ENCODE results near the gene SLC5A10. TPM values are rescaled to one million over a fixed set of nuclear protein-coding genes. Genes with fewer than 3 reads are reported as not detected.

Gene SLC5A10
- total RNA-seq, 4 donors from 2014 or later = not detected

- Histone ChIP-seq H3K4me3 (no peak overlapping the region), H3K9me3 (no peaks in the 10 kb centered on the region), H3K27ac (replicated peaks in 1 of 4) (no peak overlapping the region), H3K36me3 (peaks cover 19 to 80% (median 59%) of the 10 kb centered on the region in 4 donors), H3K4me1 (no peaks in the 10 kb centered on the region), H3K27me3 (no peaks in the 10 kb centered on the region)
- no peak for DNase-seq (ENCODE audit: extremely low spot score)
- WGBS = 95% methylated on average over 6 of the region's 6 CpGs
- intact Hi-C loops (cut with DNase I) = no loop called here
- TF ChIP-seq CTCF (IDR thresholded peaks at IDR 0.05) = no peak
- no peak for TF ChIP-seq POLR2AphosphoS5 (IDR thresholded peaks at IDR 0.05)
- no peak for TF ChIP-seq POLR2A (IDR thresholded peaks at IDR 0.05; ENCODE audit: low read depth)
- no peak for TF ChIP-seq EP300 (IDR thresholded peaks at IDR 0.05)
Observed at GRCh38 chr17:18910881-18911280, 41.1 kb upstream of the SLC5A10 start.

- DNase-seq (ENCODE audit: extremely low spot score) = no peak
- intact Hi-C loops (cut with DNase I) = no loop called here
- 90% methylated on average over 5 of the region's 5 CpGs for WGBS
- H3K4me1 ChIP-seq = peaks cover 13 to 18% (median 14%) of the 10 kb centered on the region in 4 donors
- H3K36me3 ChIP-seq = peaks cover 21 to 55% (median 47%) of the 10 kb centered on the region in 4 donors
- TF ChIP-seq EP300 (IDR thresholded peaks at IDR 0.05) = no peak
- TF ChIP-seq CTCF (IDR thresholded peaks at IDR 0.05) = no peak
- TF ChIP-seq POLR2A (IDR thresholded peaks at IDR 0.05; ENCODE audit: low read depth) = no peak
- TF ChIP-seq POLR2AphosphoS5 (IDR thresholded peaks at IDR 0.05) = no peak
- H3K9me3 ChIP-seq = no peaks in the 10 kb centered on the region
- H3K27me3 ChIP-seq = no peaks in the 10 kb centered on the region
- H3K27ac ChIP-seq (replicated peaks in 1 of 4) = no peak overlapping the region
- H3K4me3 ChIP-seq = no peak overlapping the region
Observed at GRCh38 chr17:18916816-18917500, 35.0 kb upstream of the SLC5A10 start.

- Histone ChIP-seq H3K9me3 (no peaks in the 10 kb centered on the region), H3K36me3 (peaks cover 19 to 49% (median 41%) of the 10 kb centered on the region in 4 donors)
Observed at GRCh38 chr17:18917506-18918032, 34.4 kb upstream of the SLC5A10 start.

GRCh38 chr17:18919963-18920362 lies 32.0 kb upstream of the SLC5A10 start:
- H3K27me3 ChIP-seq = no peaks in the 10 kb centered on the region
- DNase-seq (ENCODE audit: extremely low spot score) = no peak
- peaks cover 13 to 35% (median 24%) of the 10 kb centered on the region in 4 donors for H3K4me1 ChIP-seq
- intact Hi-C loops (cut with DNase I) = no loop called here
- TF ChIP-seq POLR2AphosphoS5 (IDR thresholded peaks at IDR 0.05) = no peak
- no peak for TF ChIP-seq CTCF (IDR thresholded peaks at IDR 0.05)
- TF ChIP-seq EP300 (IDR thresholded peaks at IDR 0.05) = no peak
- TF ChIP-seq POLR2A (IDR thresholded peaks at IDR 0.05; ENCODE audit: low read depth) = no peak
- H3K4me3 ChIP-seq = no peak overlapping the region
- H3K9me3 ChIP-seq = no peaks in the 10 kb centered on the region
- WGBS = 86% methylated on average over 5 of the region's 6 CpGs
- H3K27ac ChIP-seq (replicated peaks in 1 of 4) = peak overlapping the region in 1 of 4 donors; percentile 6
- H3K36me3 ChIP-seq = peaks cover 13 to 41% (median 31%) of the 10 kb centered on the region in 4 donors

More at GRCh38 chr17:18917506-18918032, 34.4 kb upstream of the SLC5A10 start:
- Histone ChIP-seq H3K27ac (replicated peaks in 1 of 4) (no peak overlapping the region), H3K27me3 (no peaks in the 10 kb centered on the region), H3K4me3 (no peak overlapping the region), H3K4me1 (peaks cover 13 to 24% (median 20%) of the 10 kb centered on the region in 4 donors)
- intact Hi-C loops (cut with DNase I) = no loop called here
- no peak for DNase-seq (ENCODE audit: extremely low spot score)
- no peak for TF ChIP-seq CTCF (IDR thresholded peaks at IDR 0.05)
- TF ChIP-seq POLR2AphosphoS5 (IDR thresholded peaks at IDR 0.05) = no peak
- no peak for TF ChIP-seq POLR2A (IDR thresholded peaks at IDR 0.05; ENCODE audit: low read depth)
- no peak for TF ChIP-seq EP300 (IDR thresholded peaks at IDR 0.05)
- 96% methylated on average over 9 of the region's 11 CpGs for WGBS

Measured in esophagus muscularis mucosa (tissue), 4 donors.